Measurements from ENCODE around the gene PDCL3.

DNA sequence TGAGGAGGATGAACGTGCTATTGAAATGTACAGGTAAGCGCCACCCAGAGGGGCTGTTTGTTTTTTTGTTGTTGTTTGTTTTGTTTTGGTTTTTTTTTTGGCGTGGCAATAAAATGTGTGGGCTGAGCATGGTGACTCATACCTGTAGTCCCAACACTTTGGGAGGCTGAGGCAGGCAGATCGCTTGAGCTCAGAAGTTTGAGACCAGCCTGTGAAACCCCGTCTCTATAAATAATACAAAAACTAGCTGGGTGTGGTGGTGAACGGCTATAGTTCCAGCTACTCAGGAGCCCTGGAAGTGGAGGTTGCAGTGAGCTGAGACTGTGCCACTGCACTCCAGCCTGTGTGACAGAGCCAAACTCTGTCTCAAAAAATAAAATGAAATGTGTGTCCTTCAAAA is 6.2 kb downstream of the PDCL3 start:
- TF ChIP-seq CTCF (IDR thresholded peaks at IDR 0.05) (no peak), POLR2A (IDR thresholded peaks at IDR 0.05) (no peak)
